SK-N-SH treated with all-trans-retinoic acid at 6 μM for 48 hours (cell line): ENCODE results near the gene SLC2A6.

Experiments used
- ATAC-seq: fragments of 200-7000 bp; cut with Tn5 transposase; 3 replicates; pipeline ENCODE4 v1.9.1; 2020; ENCODE audit warnings: mild to moderate bottlenecking, moderate library complexity
- ARNTL ChIP-seq: fragments of 450-650 bp; formaldehyde crosslinking; IDR thresholded peaks from 2 replicates; pipeline ENCODE4 v1.5.0; 2020; ENCODE audit warnings: low read depth, mild to moderate bottlenecking, moderate library complexity, borderline replicate concordance
- BACH2 ChIP-seq: fragments of 250-450 bp; sonication (Bioruptor Pico); IDR thresholded peaks from 2 replicates; pipeline ENCODE4 v1.9.0; 2021; ENCODE audit warnings: mild to moderate bottlenecking, borderline replicate concordance
- CSDC2 ChIP-seq: fragments of 250-450 bp; sonication (Bioruptor Pico); IDR thresholded peaks from 2 replicates; pipeline ENCODE4 v1.5.0; 2020; ENCODE audit warnings: mild to moderate bottlenecking, moderate library complexity
- CSRNP3 ChIP-seq: fragments of 250-450 bp; sonication (Bioruptor Pico); IDR thresholded peaks from 2 replicates; pipeline ENCODE4 v1.5.1; 2021; ENCODE audit warnings: mild to moderate bottlenecking, moderate library complexity
- ESRRG ChIP-seq: fragments of 250-450 bp; sonication (Bioruptor Pico); IDR thresholded peaks from 2 replicates; pipeline ENCODE4 v1.6.1; 2021; ENCODE audit warnings: mild to moderate bottlenecking
- GLIS3 ChIP-seq: fragments of 250-450 bp; sonication (Bioruptor Pico); IDR thresholded peaks from 2 replicates; pipeline ENCODE4 v1.5.0; 2020; ENCODE audit warnings: mild to moderate bottlenecking, moderate library complexity
- ISL1 ChIP-seq: fragments of 250-450 bp; sonication (Bioruptor Pico); IDR thresholded peaks from 2 replicates; pipeline ENCODE4 v2.1.2; 2022; ENCODE audit warnings: mild to moderate bottlenecking, moderate library complexity
- OSR1 ChIP-seq: fragments of 250-450 bp; sonication (Bioruptor Pico); IDR thresholded peaks from 2 replicates; pipeline ENCODE4 v1.8.0; 2022; ENCODE audit warnings: moderate library complexity, mild to moderate bottlenecking, inconsistent platforms
- PPARA ChIP-seq: fragments of 250-450 bp; sonication (Bioruptor Pico); IDR thresholded peaks from 2 replicates; pipeline ENCODE4 v1.5.0; 2020; ENCODE audit warnings: mild to moderate bottlenecking, borderline replicate concordance
- RARB ChIP-seq: fragments of 250-450 bp; sonication (Bioruptor Pico); IDR thresholded peaks from 2 replicates; pipeline ENCODE4 v1.8.0; 2021; ENCODE audit warnings: mild to moderate bottlenecking, moderate library complexity
- SNAI2 ChIP-seq: fragments of 250-450 bp; sonication (Bioruptor Pico); IDR thresholded peaks from 2 replicates; pipeline ENCODE4 v1.5.0; 2020; ENCODE audit warnings: mild to moderate bottlenecking, moderate library complexity
- TOX ChIP-seq: fragments of 250-450 bp; sonication (Bioruptor Pico); IDR thresholded peaks from 2 replicates; pipeline ENCODE4 v1.8.0; 2021; ENCODE audit warnings: mild to moderate bottlenecking, moderate library complexity, borderline replicate concordance
- ZC3H10 ChIP-seq: fragments of 250-450 bp; sonication (Bioruptor Pico); IDR thresholded peaks from 2 replicates; pipeline ENCODE4 v1.5.1; 2021; ENCODE audit warnings: mild to moderate bottlenecking, moderate library complexity
- ZFP3 ChIP-seq: fragments of 250-450 bp; sonication (Bioruptor Pico); IDR thresholded peaks from 2 replicates; pipeline ENCODE4 v1.5.0; 2020; ENCODE audit warnings: mild to moderate bottlenecking, moderate library complexity
- ZFP30 ChIP-seq: fragments of 450-650 bp; formaldehyde crosslinking; IDR thresholded peaks from 2 replicates; pipeline ENCODE4 v1.5.0; 2022; ENCODE audit warnings: mild to moderate bottlenecking, moderate library complexity
- ZNF70 ChIP-seq: fragments of 450-650 bp; formaldehyde crosslinking; IDR thresholded peaks from 2 replicates; pipeline ENCODE4 v1.5.0; 2020; ENCODE audit warnings: mild to moderate bottlenecking, moderate library complexity
- ZNF8 ChIP-seq: fragments of 450-650 bp; formaldehyde crosslinking; IDR thresholded peaks from 2 replicates; pipeline ENCODE4 v1.5.0; 2020; ENCODE audit warnings: mild to moderate bottlenecking, moderate library complexity
- TF ChIP-seq, protein P1 (sequence below): fragments of 250-450 bp; sonication (Bioruptor Pico); IDR thresholded peaks from 2 replicates; pipeline ENCODE4 v1.5.0; 2020; ENCODE audit warnings: mild to moderate bottlenecking, moderate library complexity
- TF ChIP-seq, protein P2 (sequence below): fragments of 250-450 bp; sonication (Bioruptor Pico); IDR thresholded peaks from 2 replicates; pipeline ENCODE4 v1.5.1; 2020; ENCODE audit warnings: low read depth, mild to moderate bottlenecking, moderate library complexity
- TF ChIP-seq, protein P3 (sequence below): fragments of 250-450 bp; sonication (Bioruptor Pico); IDR thresholded peaks from 2 replicates; pipeline ENCODE4 v1.8.0; 2021; ENCODE audit warnings: low read depth, mild to moderate bottlenecking, moderate library complexity, borderline replicate concordance

Gene SLC2A6

DNA sequence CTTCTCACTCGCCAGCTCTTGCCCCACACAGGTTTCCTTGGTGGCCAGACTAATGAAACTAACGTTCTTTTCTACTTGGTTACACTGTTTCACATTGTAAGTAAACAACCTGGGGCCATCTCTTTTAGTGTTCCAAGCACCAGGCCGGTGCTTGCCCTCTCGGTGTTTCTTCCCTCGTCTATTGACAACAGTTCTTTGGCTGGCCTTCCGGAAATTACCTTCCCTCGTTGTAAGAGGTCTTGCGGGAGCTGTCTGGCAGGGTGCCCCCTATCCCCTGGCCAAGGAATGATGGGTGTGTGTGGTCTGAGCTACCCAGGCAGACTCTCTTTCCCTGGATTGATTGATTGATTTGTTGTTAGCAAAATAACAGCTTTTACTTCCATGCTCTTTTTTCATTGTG lies 46.8 kb upstream of the SLC2A6 start:
- no peak for TF ChIP-seq BACH2 (CRISPR knock-in tag)
- no peak for TF ChIP-seq ISL1 (CRISPR knock-in tag)
- no peak for TF ChIP-seq ZC3H10 (CRISPR knock-in tag)
- TF ChIP-seq SNAI2 (CRISPR knock-in tag), result no peak
- TF ChIP-seq, protein P1, sequence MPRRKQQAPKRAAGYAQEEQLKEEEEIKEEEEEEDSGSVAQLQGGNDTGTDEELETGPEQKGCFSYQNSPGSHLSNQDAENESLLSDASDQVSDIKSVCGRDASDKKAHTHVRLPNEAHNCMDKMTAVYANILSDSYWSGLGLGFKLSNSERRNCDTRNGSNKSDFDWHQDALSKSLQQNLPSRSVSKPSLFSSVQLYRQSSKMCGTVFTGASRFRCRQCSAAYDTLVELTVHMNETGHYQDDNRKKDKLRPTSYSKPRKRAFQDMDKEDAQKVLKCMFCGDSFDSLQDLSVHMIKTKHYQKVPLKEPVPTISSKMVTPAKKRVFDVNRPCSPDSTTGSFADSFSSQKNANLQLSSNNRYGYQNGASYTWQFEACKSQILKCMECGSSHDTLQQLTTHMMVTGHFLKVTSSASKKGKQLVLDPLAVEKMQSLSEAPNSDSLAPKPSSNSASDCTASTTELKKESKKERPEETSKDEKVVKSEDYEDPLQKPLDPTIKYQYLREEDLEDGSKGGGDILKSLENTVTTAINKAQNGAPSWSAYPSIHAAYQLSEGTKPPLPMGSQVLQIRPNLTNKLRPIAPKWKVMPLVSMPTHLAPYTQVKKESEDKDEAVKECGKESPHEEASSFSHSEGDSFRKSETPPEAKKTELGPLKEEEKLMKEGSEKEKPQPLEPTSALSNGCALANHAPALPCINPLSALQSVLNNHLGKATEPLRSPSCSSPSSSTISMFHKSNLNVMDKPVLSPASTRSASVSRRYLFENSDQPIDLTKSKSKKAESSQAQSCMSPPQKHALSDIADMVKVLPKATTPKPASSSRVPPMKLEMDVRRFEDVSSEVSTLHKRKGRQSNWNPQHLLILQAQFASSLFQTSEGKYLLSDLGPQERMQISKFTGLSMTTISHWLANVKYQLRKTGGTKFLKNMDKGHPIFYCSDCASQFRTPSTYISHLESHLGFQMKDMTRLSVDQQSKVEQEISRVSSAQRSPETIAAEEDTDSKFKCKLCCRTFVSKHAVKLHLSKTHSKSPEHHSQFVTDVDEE (CRISPR knock-in tag), result no peak
- no peak for TF ChIP-seq ZFP30 (CRISPR knock-in tag)
- TF ChIP-seq CSRNP3 (CRISPR knock-in tag), result no peak
- no peak for ATAC-seq

GRCh38 chr9:133524679-133525228 lies 45.9 kb upstream of the SLC2A6 start, which contains the start of gene MYMK:
Gene MYMK (minus strand): TSS chr9:133524959. CDS start chr9:133524844, 115 bp downstream.
- no peak for ATAC-seq
- TF ChIP-seq ARNTL (CRISPR knock-in tag) (no peak), RARB (CRISPR knock-in tag) (no peak), ESRRG (CRISPR knock-in tag) (no peak), GLIS3 (CRISPR knock-in tag) (no peak), CSRNP3 (CRISPR knock-in tag) (no peak), ZC3H10 (CRISPR knock-in tag) (no peak), ZFP3 (CRISPR knock-in tag) (no peak), TOX (CRISPR knock-in tag) (no peak), BACH2 (CRISPR knock-in tag) (no peak)
- TF ChIP-seq, protein P1 (CRISPR knock-in tag), result no peak
- TF ChIP-seq, protein P2, sequence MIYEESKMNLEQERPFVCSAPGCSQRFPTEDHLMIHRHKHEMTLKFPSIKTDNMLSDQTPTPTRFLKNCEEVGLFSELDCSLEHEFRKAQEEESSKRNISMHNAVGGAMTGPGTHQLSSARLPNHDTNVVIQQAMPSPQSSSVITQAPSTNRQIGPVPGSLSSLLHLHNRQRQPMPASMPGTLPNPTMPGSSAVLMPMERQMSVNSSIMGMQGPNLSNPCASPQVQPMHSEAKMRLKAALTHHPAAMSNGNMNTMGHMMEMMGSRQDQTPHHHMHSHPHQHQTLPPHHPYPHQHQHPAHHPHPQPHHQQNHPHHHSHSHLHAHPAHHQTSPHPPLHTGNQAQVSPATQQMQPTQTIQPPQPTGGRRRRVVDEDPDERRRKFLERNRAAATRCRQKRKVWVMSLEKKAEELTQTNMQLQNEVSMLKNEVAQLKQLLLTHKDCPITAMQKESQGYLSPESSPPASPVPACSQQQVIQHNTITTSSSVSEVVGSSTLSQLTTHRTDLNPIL (CRISPR knock-in tag), result no peak
- TF ChIP-seq, all 23 proteins: peak for 0

- ATAC-seq, result no peak
- no peak for TF ChIP-seq OSR1 (CRISPR knock-in tag)
- TF ChIP-seq CSDC2, result no peak
- TF ChIP-seq CSRNP3 (CRISPR knock-in tag), result no peak
- TF ChIP-seq, protein P2 (CRISPR knock-in tag), result no peak
- TF ChIP-seq ARNTL (CRISPR knock-in tag), result no peak
- TF ChIP-seq ZC3H10 (CRISPR knock-in tag), result no peak
- no peak for TF ChIP-seq ESRRG (CRISPR knock-in tag)
- no peak for TF ChIP-seq SNAI2 (CRISPR knock-in tag)
- TF ChIP-seq ZFP3 (CRISPR knock-in tag), result no peak
- TF ChIP-seq ZNF8, result no peak
- TF ChIP-seq ZFP30 (CRISPR knock-in tag), result no peak
- no peak for TF ChIP-seq ZNF70 (CRISPR knock-in tag)
- no peak for TF ChIP-seq PPARA (CRISPR knock-in tag)
- no peak for TF ChIP-seq GLIS3 (CRISPR knock-in tag)
- TF ChIP-seq, protein P3, sequence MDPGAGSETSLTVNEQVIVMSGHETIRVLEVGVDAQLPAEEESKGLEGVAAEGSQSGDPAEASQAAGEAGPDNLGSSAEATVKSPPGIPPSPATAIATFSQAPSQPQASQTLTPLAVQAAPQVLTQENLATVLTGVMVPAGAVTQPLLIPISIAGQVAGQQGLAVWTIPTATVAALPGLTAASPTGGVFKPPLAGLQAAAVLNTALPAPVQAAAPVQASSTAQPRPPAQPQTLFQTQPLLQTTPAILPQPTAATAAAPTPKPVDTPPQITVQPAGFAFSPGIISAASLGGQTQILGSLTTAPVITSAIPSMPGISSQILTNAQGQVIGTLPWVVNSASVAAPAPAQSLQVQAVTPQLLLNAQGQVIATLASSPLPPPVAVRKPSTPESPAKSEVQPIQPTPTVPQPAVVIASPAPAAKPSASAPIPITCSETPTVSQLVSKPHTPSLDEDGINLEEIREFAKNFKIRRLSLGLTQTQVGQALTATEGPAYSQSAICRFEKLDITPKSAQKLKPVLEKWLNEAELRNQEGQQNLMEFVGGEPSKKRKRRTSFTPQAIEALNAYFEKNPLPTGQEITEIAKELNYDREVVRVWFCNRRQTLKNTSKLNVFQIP (CRISPR knock-in tag), result no peak
Observed at GRCh38 chr9:133524146-133524545, 45.2 kb upstream of the SLC2A6 start.
